Measurements from ENCODE around the gene ADAP1. TPM values are rescaled to one million over a fixed set of nuclear protein-coding genes. Genes with fewer than 3 reads are reported as not detected.
A peak's percentile ranks its signal among the peaks of the same experiment; 100 is the strongest.

Gene ADAP1
- total RNA-seq, 6 experiments from 2014 or later: 1.4 to 4.2 (median 2.7) TPM

- DNase-seq (peak in 1 of 3 donors; percentile 61), ATAC-seq (peak; percentile 8 to 66 (median 30))
- H3K9me3 ChIP-seq: no peaks in the 10 kb centered on the region
- 57% methylated on average over 6 of the region's 22 CpGs for WGBS (ENCODE audit: insufficient coverage, low coverage, low lambda C conversion rate, missing lambda C conversion rate)
- H3K4me3 ChIP-seq: peak overlapping the region in 1 of 3 donors; percentile 12
- H3K27ac ChIP-seq: peak overlapping the region; percentile 84 to 96 (median 88)
- H3K4me1 ChIP-seq: peaks cover 0 to 11% (median 6%) of the 10 kb centered on the region in 4 donors
- peaks cover 0 to 38% (median 11%) of the 10 kb centered on the region in 4 donors for H3K36me3 ChIP-seq
- TF ChIP-seq POLR2A (IDR thresholded peaks at IDR 0.05): no peak
- no peak for TF ChIP-seq CTCF (IDR thresholded peaks at IDR 0.05)
- H3K27me3 ChIP-seq: no peaks in the 10 kb centered on the region
- intact Hi-C loops (cut with DNase I): no loop called here
Measured at GRCh38 chr7:867406-868188, 86.9 kb downstream of the ADAP1 start.

- intact Hi-C loops (cut with DNase I): no loop called here
- Histone ChIP-seq H3K9me3 (no peaks in the 10 kb centered on the region), H3K27me3 (no peaks in the 10 kb centered on the region), H3K36me3 (peaks cover 0 to 38% (median 11%) of the 10 kb centered on the region in 4 donors), H3K4me3 (peak overlapping the region in 1 of 3 donors; percentile 12), H3K4me1 (peaks cover 0 to 11% (median 6%) of the 10 kb centered on the region in 4 donors), H3K27ac (peak overlapping the region; percentile 84 to 96 (median 88))
- TF ChIP-seq POLR2A (IDR thresholded peaks at IDR 0.05): peak; percentile 41
- TF ChIP-seq CTCF (IDR thresholded peaks at IDR 0.05): no peak
- ATAC-seq: peak; percentile 90 to 95 (median 94)
- WGBS (ENCODE audit: insufficient coverage, low coverage, low lambda C conversion rate, missing lambda C conversion rate): 24% methylated on average over 18 of the region's 18 CpGs
- peak; percentile 86 to 96 (median 96) for DNase-seq
Measured at GRCh38 chr7:867001-867405, 87.5 kb downstream of the ADAP1 start.

GRCh38 chr7:865921-866320 lies 88.6 kb downstream of the ADAP1 start:
- ATAC-seq (no peak), DNase-seq (no peak)
- H3K27ac ChIP-seq: peak overlapping the region; percentile 84 to 96 (median 88)
- intact Hi-C loops (cut with DNase I): no loop called here
- no peak for TF ChIP-seq CTCF (IDR thresholded peaks at IDR 0.05)
- no peak for TF ChIP-seq POLR2A (IDR thresholded peaks at IDR 0.05)
- H3K27me3 ChIP-seq: no peaks in the 10 kb centered on the region
- no peak overlapping the region for H3K4me3 ChIP-seq
- peaks cover 0 to 14% (median 8%) of the 10 kb centered on the region in 4 donors for H3K4me1 ChIP-seq
- no peaks in the 10 kb centered on the region for H3K9me3 ChIP-seq
- peaks cover 4 to 45% (median 14%) of the 10 kb centered on the region in 4 donors for H3K36me3 ChIP-seq
- 96% methylated on average over 16 of the region's 25 CpGs for WGBS (ENCODE audit: insufficient coverage, low coverage, low lambda C conversion rate, missing lambda C conversion rate)

GRCh38 chr7:863106-863505 lies 91.4 kb downstream of the ADAP1 start:
- Histone ChIP-seq H3K27ac (no peak overlapping the region), H3K4me1 (peaks cover 0 to 16% (median 8%) of the 10 kb centered on the region in 4 donors), H3K27me3 (no peaks in the 10 kb centered on the region), H3K36me3 (peaks cover 4 to 33% (median 13%) of the 10 kb centered on the region in 4 donors), H3K9me3 (no peaks in the 10 kb centered on the region), H3K4me3 (no peak overlapping the region)
- 0% methylated on average over 1 of the region's 16 CpGs for WGBS (ENCODE audit: insufficient coverage, low coverage, low lambda C conversion rate, missing lambda C conversion rate)
- DNase-seq: no peak
- ATAC-seq: no peak
- intact Hi-C loops (cut with DNase I): no loop called here
- TF ChIP-seq POLR2A (IDR thresholded peaks at IDR 0.05): no peak
- no peak for TF ChIP-seq CTCF (IDR thresholded peaks at IDR 0.05)
